Myometrial cell (primary cell): ENCODE data around the gene CETN2. TPM values are rescaled to one million over a fixed set of nuclear protein-coding genes. Genes with fewer than 3 reads are reported as not detected.

Source experiments
- total RNA-seq: library from RNA; depleted of rRNA; stranded (reverse); fragments of >200 nt; gene quantifications from 2 replicates; pipeline ENCODE4 v1.2.3, GENCODE V29; 2015

Gene CETN2
- total RNA-seq = 60.0 and 68.2 TPM in 2 replicates

DNA sequence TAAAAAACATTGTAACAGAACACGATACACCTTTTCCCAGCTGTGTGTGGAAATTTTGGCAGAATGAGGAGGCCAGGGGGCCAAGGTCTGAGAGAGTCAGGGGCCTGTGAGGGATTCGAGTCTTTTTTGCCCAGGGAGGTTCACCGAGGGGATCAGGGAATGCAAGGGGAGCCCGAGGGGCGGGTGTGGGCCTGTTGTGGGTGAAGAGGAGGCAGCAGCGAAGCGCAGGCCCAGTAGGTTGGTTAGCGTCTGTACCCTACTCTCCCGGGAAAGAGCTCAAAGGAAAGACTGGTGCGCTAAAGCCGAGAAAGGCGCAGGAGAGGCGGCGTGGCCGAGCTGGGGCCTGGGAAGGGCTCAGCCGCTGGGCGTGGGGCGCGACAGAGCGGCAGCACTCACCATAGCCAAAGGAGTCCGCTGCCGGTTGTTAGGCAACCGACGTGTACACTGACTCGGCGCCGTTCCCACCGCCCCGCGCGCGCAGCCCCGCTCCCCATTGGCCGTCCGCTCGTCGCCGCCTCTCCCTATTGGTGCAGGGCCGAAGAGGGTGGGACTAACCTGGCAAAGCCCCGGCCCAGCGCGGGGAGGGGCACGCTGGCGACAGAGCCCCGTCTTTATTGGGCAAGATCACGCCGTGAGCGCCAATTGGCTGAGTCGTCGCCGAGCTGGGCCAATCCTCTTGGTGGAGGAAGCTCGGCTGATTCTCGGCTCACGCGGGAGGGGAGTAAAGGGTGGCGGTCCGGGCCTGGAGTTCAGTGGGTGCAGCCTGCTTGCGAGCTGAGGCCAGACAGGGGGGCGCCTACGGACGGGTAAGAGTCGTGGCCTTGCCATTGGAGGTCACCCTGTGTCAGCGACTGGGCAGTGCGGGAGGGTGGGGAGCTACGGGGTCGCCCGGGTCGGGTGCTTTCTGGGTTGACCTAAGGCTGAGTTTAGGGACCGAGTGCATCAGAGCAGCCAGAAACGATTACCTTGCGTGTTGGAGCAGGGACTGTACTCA is at the start of gene CETN2, which contains the start of gene NSDHL:
Gene CETN2 (minus strand): TSS at position 446 of the 994 bp plus-strand sequence. CDS start 47 bp downstream, at position 399.
Gene NSDHL (plus strand): TSS at position 752 of the 994 bp plus-strand sequence. CDS start 15,262 bp downstream, outside the sequence.

Other genes starting within 250 kb of the CETN2 start
- gene GABRQ, start 192.9 kb downstream of the CETN2 start, total RNA-seq = 0.29 and 0.53 TPM in 2 replicates
- not detected in 2 replicates for gene MAGEA3, start 132.0 kb downstream of the CETN2 start, total RNA-seq
- not detected in 2 replicates for gene CSAG2, start 121.5 kb downstream of the CETN2 start, total RNA-seq
- not detected in 2 replicates for gene MAGEA2B, start 116.1 kb downstream of the CETN2 start, total RNA-seq
- not detected in 2 replicates for gene CSAG1, start 97.0 kb downstream of the CETN2 start, total RNA-seq
- not detected in 2 replicates for gene MAGEA12, start 97.0 kb downstream of the CETN2 start, total RNA-seq
- not detected in 2 replicates for gene MAGEA2, start 76.9 kb downstream of the CETN2 start, total RNA-seq
- not detected in 2 replicates for gene CSAG3, start 71.5 kb downstream of the CETN2 start, total RNA-seq
- gene MAGEA6, start 61.1 kb downstream of the CETN2 start, total RNA-seq = not detected in 2 replicates
- gene NSDHL, start 306 bp upstream of the CETN2 start, total RNA-seq = 58.7 and 72.1 TPM in 2 replicates
- 2.5 and 3.2 TPM in 2 replicates for gene ZNF185, start 67.3 kb upstream of the CETN2 start, total RNA-seq
- not detected in 2 replicates for gene PNMA5, start 163.4 kb upstream of the CETN2 start, total RNA-seq
- gene PNMA3, start 225.7 kb upstream of the CETN2 start, total RNA-seq = not detected in 2 replicates
- gene PNMA6A, start 241.7 kb upstream of the CETN2 start, total RNA-seq = 2.3 TPM in 2 replicates